ENCODE data around the gene MAN2C1.

The MAN2C1 gene

GRCh38 chr15:75367913-75368688 lies at the start of gene MAN2C1:
Gene MAN2C1 (minus strand): TSS chr15:75368607. CDS start chr15:75368583, 24 bp downstream.
- Histone ChIP-seq H4K20me1 (ENCODE audit: insufficient read depth, low read length) (no peaks in the 10 kb centered on the region), H3K4me2 (ENCODE audit: low read length) (peak within 1 kb of the TSS; percentile 92), H3K79me2 (ENCODE audit: low read length) (peaks cover 22% of the 10 kb centered on the region), H3K4me1 (ENCODE audit: low read length) (peaks cover 16% of the 10 kb centered on the region), H3K4me3 (ENCODE audit: low read length) (peak within 1 kb of the TSS; percentile 83), H3K9me3 (ENCODE audit: insufficient read depth, low read length) (no peaks in the 10 kb centered on the region), H3K9ac (ENCODE audit: low read length) (peak within 1 kb of the TSS; percentile 85), H3K27me3 (ENCODE audit: low read depth, low read length) (no peaks in the 10 kb centered on the region), H3K36me3 (replicated peaks; ENCODE audit: low read depth, low read length) (peaks cover 35% of the 10 kb centered on the region), H3K27ac (ENCODE audit: low read length) (peak within 1 kb of the TSS; percentile 84), H2AFZ (ENCODE audit: low read depth, low read length) (peak within 1 kb of the TSS; percentile 19; the same call in 1 of the 2 replicates)
- TF ChIP-seq CTCF (IDR thresholded peaks at IDR 0.05; ENCODE audit: low read depth, low read length) (peak; percentile 88), EZH2phosphoT487 (IDR thresholded peaks at IDR 0.05; ENCODE audit: low read depth) (no peak)

GRCh38 chr15:75416584-75416983 lies 48.2 kb upstream of the MAN2C1 start:
- H2AFZ ChIP-seq (ENCODE audit: low read depth, low read length) = no peak overlapping the region
- H3K9ac ChIP-seq (ENCODE audit: low read length) = no peak overlapping the region
- H3K4me3 ChIP-seq (ENCODE audit: low read length) = no peak overlapping the region
- no peaks in the 10 kb centered on the region for H3K27me3 ChIP-seq (ENCODE audit: low read depth, low read length)
- no peaks in the 10 kb centered on the region for H3K9me3 ChIP-seq (ENCODE audit: insufficient read depth, low read length)
- H3K4me1 ChIP-seq (ENCODE audit: low read length) = no peaks in the 10 kb centered on the region
- H3K36me3 ChIP-seq (replicated peaks; ENCODE audit: low read depth, low read length) = peaks cover 45% of the 10 kb centered on the region
- TF ChIP-seq CTCF (IDR thresholded peaks at IDR 0.05; ENCODE audit: low read depth, low read length) (no peak), EZH2phosphoT487 (IDR thresholded peaks at IDR 0.05; ENCODE audit: low read depth) (no peak)
- no peaks in the 10 kb centered on the region for H4K20me1 ChIP-seq (ENCODE audit: insufficient read depth, low read length)
- H3K4me2 ChIP-seq (ENCODE audit: low read length) = no peak overlapping the region
- H3K27ac ChIP-seq (ENCODE audit: low read length) = no peak overlapping the region
- H3K79me2 ChIP-seq (ENCODE audit: low read length) = no peaks in the 10 kb centered on the region; the same call in 1 of the 2 replicates

GRCh38 chr15:75410196-75410595 lies 41.8 kb upstream of the MAN2C1 start:
- Histone ChIP-seq H3K4me1 (ENCODE audit: low read length) (peaks cover 6% of the 10 kb centered on the region), H3K9ac (ENCODE audit: low read length) (no peak overlapping the region), H3K27me3 (ENCODE audit: low read depth, low read length) (no peaks in the 10 kb centered on the region), H4K20me1 (ENCODE audit: insufficient read depth, low read length) (0 out of 2 replicates have a peak, but pooled peaks cover 3% of the 10 kb centered on the region), H3K4me2 (ENCODE audit: low read length) (no peak overlapping the region), H2AFZ (ENCODE audit: low read depth, low read length) (no peak overlapping the region), H3K9me3 (ENCODE audit: insufficient read depth, low read length) (no peaks in the 10 kb centered on the region), H3K27ac (ENCODE audit: low read length) (no peak overlapping the region), H3K79me2 (ENCODE audit: low read length) (0 out of 2 replicates have a peak, but pooled peaks cover 3% of the 10 kb centered on the region), H3K36me3 (replicated peaks; ENCODE audit: low read depth, low read length) (peaks cover 73% of the 10 kb centered on the region), H3K4me3 (ENCODE audit: low read length) (no peak overlapping the region)
- no peak for TF ChIP-seq EZH2phosphoT487 (IDR thresholded peaks at IDR 0.05; ENCODE audit: low read depth)
- no peak for TF ChIP-seq CTCF (IDR thresholded peaks at IDR 0.05; ENCODE audit: low read depth, low read length)

GRCh38 chr15:75407083-75407482 lies 38.7 kb upstream of the MAN2C1 start:
- Histone ChIP-seq H3K4me1 (ENCODE audit: low read length) (peaks cover 6% of the 10 kb centered on the region), H3K36me3 (replicated peaks; ENCODE audit: low read depth, low read length) (peaks cover 61% of the 10 kb centered on the region), H3K4me2 (ENCODE audit: low read length) (no peak overlapping the region), H3K79me2 (ENCODE audit: low read length) (0 out of 2 replicates have a peak, but pooled peaks cover 3% of the 10 kb centered on the region), H4K20me1 (ENCODE audit: insufficient read depth, low read length) (0 out of 2 replicates have a peak, but pooled peaks cover 3% of the 10 kb centered on the region), H3K9me3 (ENCODE audit: insufficient read depth, low read length) (no peaks in the 10 kb centered on the region), H2AFZ (ENCODE audit: low read depth, low read length) (no peak overlapping the region), H3K9ac (ENCODE audit: low read length) (no peak overlapping the region), H3K4me3 (ENCODE audit: low read length) (no peak overlapping the region), H3K27ac (ENCODE audit: low read length) (no peak overlapping the region), H3K27me3 (ENCODE audit: low read depth, low read length) (no peaks in the 10 kb centered on the region)
- TF ChIP-seq EZH2phosphoT487 (IDR thresholded peaks at IDR 0.05; ENCODE audit: low read depth) (no peak), CTCF (IDR thresholded peaks at IDR 0.05; ENCODE audit: low read depth, low read length) (no peak)
